Retina (tissue), 1 donor: ENCODE measurements around the gene FGFR4.
A peak's percentile ranks its signal among the peaks of the same experiment; 100 is the strongest.

Experiments
- DNase-seq: peaks from one replicate; pipeline ENCODE4 v3.0.0-alpha.2; 2016

The FGFR4 gene

GRCh38 chr5:177103523-177104253 is 17.0 kb downstream of the FGFR4 start:
- DNase-seq: no peak

GRCh38 chr5:177105691-177106476 is 19.2 kb downstream of the FGFR4 start:
- no peak for DNase-seq

DNA sequence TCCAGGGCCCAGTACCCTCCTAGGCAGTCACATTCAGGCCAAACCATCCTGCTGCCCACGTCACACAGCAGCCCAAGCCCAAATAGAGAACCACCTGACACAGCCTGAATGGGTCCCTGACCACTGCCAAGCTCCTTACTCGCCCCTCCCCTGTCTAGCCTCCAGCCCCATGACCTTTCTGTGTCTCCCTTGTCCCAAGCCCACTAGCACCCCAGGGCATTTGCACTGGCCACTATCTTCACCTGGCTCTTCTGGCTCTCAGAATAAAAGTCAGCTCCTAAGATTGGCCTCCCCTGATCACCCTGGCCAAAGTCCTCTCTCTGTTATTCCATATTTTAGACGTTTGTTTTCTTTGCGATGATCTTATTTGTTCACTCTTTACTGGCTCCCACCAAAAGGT is 20.4 kb downstream of the FGFR4 start:
- DNase-seq: no peak

DNA sequence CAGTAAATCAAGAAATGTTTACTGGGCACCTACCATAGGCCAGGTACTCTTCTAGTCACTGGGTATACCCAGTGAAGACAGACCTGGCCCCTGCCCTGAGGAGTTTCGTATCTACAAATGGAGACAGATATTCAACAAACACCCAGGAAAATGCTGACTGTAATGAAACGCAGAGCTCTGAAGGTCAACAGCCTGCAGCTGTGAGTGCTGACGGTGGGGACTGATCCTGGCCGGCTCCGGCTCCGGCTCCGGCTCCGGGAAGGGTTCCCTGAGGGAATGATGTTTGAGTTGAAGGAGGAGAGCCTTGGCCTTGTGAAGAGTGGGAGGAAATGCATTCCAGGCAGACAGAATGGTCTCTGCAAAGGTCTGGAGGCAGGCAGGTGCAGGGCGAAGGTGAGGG is 23.1 kb downstream of the FGFR4 start:
- DNase-seq: no peak

DNA sequence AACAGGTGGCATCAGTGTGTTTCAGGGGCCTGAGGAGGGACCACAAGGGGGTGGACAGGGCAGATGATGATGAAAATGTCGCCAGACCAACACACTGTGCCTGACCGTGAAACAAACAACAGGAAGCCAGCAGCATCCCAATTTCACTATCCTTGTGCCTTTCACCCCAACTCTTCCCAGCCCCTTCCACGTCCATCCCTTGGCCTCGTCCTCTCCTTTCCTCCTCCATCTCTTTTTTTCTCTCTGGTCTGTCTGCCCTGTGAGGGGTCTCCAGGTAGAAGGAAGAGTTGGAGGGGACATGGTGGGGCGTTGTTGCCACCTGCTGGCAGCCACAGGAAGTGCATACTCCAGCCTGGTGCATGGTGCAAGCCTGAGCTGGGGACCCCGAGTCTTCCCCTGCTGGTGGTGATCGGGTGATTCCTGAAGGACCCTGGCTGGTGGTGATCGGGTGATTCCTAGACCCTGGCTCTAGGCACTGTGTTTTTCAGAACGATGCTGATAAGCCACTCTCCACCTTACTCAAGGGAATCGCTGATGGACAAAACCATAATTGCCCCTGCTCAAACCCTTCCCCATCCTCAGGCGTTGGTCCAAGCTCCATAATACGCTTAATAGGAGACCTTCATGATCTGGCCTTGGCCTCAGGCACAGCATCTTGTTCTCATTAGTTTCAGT is 25.1 kb downstream of the FGFR4 start:
- DNase-seq: peak; percentile 92

DNA sequence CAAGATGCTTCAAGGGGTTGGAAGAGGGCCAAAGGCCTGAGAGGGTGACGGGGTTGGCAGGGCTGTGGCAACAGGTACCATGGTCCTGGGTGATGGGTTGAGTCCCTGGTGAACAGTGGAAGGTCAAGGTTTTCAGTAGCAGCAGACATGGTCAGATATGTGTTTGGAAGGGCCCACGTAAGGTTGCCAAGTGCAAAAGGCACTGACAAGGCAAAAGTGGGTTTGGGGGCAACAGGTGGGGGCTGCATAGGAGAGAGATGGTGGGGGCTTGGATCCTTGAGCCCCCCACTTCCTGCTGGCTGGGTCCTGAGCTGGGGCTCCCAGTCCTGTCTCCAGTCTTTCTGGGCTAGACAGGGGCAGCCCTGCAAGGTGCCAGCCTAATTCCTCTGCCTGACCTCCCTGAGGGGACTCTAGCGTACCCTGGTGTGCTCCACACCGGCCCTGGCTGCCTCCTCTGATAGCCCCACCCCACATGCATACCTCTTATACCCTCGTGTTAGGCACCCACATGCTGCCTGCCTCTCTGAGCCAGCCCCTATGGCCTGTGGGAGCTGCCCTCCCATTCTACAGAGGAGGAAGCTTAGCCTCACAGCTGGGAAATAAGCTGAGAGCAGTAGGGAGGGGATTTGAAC is 26.0 kb downstream of the FGFR4 start:
- no peak for DNase-seq

DNA sequence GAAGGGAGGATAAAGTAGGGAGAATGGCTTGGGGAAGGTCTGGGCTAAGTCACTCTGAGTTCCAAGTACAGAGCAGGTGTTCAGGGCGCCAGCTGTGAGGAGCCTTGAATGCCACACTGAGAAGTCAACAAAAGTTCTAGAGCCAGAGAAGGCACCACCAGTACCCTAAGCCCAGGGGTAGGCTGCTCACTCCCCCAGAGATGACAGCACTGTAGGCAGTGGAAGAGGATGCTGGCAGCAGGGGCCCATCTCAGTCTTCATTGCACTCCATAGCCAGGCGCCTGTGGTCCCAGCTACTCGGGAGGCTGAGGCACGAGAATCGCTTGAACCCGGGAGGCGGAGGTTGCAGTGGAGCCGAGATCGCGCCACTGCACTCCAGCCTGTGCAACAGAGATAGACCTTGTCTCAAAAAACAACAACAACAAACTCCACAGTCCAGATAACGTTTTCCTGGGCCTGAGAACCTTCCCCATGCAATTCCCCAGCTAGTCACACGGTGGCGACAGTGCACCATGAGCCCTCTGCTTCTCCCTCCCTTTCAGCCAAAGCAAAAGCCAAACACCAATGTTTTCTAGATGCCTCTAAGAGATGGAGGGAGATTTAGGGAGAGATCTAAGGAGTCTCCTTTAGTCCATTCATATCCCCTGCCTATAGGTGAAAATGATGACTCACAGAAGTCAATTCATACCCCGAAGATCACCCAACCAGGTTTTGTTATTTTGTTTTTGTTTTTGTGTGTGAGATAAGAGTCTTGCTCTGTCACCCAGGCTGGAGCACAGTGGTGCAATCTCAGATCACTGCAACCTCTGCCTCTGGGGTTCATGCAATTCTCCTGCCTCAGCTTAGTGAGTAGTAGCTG is 27.1 kb downstream of the FGFR4 start:
- peak; percentile 93 for DNase-seq

DNA sequence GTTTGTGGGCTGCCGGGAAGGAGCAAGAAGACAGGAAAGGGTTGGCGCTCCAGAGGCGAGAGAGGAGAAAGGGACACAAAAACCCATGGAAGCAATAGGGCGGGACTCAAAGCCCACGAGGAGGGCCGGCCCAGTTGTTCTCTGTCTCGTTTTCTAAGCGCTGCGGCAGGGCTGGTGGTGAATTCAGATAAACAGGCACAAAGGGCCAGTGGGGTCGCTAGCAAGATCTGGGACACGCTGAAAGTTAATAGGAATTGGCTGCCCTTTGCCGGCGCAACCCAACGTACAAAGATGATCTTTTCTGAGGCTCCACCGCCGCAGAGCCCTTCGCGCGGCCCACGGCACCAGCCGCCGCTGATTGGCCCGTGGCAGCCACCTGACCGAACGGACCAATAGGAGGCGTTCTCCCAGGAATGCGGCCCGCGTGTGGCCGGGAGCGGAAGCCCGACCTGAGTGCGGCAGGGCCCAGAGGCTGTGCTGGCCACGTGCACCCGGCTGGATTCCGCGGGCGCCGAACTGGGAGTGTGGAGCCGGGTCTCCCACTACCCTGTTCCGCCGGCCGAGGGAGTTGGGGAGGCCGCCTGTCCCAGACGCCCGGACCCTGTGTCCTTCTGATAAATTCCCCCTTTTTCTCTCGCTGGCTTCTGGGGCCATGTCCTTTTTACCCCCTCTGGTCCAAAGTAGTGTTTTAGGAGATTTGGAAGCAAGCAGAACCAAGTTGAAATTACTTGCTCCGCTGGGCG is 30.1 kb downstream of the FGFR4 start:
- peak; percentile 94 for DNase-seq

DNA sequence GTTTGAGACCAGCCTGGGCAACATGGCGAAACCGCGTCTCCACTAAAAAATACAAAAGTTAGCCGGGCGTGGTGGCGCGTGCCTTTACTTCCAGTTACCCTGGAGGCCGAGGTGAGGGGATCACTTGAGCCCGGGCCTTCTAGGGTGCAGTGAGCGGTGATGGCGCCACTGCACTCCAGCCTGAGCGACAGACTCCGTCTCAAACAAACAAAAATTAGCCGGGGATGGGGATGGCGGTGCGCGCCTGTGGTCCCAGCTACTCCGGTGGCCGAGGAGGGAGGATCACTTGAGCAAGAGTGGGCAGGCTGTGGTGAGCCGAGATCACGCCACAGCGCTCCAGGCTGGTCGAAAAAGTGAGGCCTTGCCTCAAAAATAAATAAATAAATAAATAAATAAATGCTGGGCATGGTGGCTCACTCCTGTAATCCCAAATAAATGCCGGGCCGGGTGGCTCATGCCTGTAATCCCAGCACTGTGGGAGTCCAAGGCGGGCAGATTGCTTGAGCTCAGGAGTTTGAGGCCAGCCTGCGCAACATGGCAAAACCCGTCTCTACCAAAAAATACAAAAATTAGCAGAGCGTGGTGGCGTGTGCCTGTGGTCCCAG is 30.8 kb downstream of the FGFR4 start:
- peak; percentile 18 for DNase-seq

- DNase-seq: no peak
Measured at GRCh38 chr5:177122566-177122965, 35.9 kb downstream of the FGFR4 start.

DNA sequence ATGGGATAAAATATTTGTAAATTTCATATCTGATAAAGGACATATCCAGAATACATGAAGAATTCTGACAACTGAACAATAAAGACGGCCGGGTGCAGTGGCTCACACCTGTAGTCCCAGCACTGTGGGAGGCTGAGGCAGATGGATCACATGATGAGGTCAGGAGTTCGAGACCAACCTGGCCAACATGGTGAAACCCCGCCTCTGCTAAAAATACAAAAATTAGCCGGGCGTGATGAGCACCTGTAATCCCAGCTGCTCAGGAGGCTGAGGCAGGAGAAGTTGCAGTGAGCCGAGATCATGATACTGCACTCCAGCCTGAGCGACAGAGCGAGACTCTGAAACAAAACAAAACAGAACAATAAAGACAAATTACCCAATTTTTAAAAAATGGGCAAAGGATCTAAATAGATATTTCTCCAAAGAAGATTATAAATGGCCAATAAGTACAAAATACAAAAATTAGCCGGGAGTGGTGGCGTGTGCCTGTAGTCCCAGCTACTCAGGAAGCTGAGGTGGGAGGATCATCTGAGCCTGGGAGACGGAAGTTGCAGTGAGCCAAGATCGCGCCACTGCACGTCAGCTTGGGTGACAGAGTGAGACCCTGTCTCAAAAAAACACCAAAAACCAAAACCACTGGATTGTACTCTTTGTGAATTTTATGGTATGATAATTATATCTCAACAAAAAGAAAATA is 37.2 kb downstream of the FGFR4 start:
- no peak for DNase-seq

DNA sequence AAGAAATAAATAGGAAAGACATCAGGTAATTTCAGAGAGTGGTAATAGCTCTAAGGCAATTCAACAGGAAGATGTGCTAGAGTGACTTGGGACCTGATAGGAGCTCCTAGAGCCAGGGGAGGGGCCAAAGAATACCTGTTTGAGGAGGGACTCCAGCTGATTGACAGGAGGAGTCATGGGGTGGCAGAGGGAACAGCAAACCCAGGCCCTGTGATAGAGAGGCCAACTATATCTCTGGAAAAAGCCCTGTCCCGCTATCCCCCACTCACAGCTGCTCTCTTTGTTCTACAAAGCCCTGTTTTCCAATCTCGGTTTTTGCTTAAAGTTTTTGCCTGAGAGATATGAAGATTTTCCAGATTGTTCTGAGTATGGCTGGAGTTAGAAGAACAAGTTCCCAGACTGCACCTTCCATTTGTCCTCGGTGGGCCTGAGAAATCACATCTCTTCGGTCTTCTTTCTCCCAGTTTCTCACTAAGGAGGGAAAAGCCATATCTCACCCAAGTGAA is 37.8 kb downstream of the FGFR4 start:
- DNase-seq: no peak

DNA sequence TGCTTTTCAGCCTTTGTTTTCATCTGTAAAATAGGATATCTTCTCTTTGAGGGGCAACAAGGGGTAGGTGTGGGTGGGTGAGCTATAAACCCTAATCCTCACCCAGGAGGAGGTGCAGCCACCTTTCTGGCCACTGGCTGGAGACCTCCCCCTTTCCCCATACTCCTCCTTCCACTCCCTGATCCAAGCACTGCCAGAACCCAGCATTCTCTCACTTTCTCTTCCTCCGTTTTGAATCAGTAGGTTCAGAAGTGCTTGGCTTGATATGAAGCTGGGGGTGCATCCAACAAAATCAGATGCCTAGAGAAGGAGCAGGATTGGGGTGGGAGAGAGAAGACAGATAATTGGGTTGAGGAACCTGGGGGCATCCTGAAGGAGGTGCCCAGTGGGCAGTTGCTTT is 40.1 kb downstream of the FGFR4 start:
- no peak for DNase-seq

GRCh38 chr5:177128551-177128981 is 41.9 kb downstream of the FGFR4 start:
- no peak for DNase-seq

- DNase-seq: no peak
Measured at GRCh38 chr5:177130211-177131018, 43.7 kb downstream of the FGFR4 start.

DNA sequence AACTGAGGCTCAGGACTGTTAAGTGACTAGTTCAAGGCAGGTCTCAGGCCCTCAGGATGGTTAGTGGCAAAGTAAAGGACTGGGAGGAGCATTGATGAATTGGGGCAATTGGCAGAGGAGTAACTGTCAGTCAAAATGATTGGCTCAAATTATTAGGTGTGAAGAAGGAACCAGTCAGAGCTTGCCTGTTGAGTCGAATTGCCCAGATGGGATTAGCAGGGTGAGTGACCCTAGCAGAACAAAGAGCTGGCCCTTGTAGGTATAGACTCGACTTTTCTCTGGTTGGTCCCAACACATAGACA is 44.3 kb downstream of the FGFR4 start:
- DNase-seq: no peak

- peak; percentile 56 for DNase-seq
Measured at GRCh38 chr5:177131352-177132135, 44.8 kb downstream of the FGFR4 start.
